Measurements from ENCODE around the gene SOST.
"Not testable (repeated sequence)": the region's sequence is repeated elsewhere in the genome, so short reads cannot be mapped to it uniquely, and the experiment has no call there.

Gene SOST

GRCh38 chr17:43758497-43759174 lies at the start of gene SOST:
TSS of gene SOST (minus strand) at chr17:43758791. CDS start at chr17:43758741, 50 bp downstream.
- DNase-seq, result no peak

GRCh38 chr17:43808076-43808475 lies 49.5 kb upstream of the SOST start:
- DNase-seq, result no peak

GRCh38 chr17:43805117-43805516 lies 46.5 kb upstream of the SOST start:
- DNase-seq, result no peak

GRCh38 chr17:43803758-43804157 lies 45.2 kb upstream of the SOST start:
- peak; percentile 41 for DNase-seq

GRCh38 chr17:43801844-43802243 lies 43.3 kb upstream of the SOST start:
- DNase-seq, result no peak

GRCh38 chr17:43800736-43801135 lies 42.1 kb upstream of the SOST start:
- no peak for DNase-seq

- DNase-seq, result no peak
Measured at GRCh38 chr17:43799047-43799446, 40.5 kb upstream of the SOST start.

- not testable (repeated sequence) for DNase-seq
Measured at GRCh38 chr17:43798024-43798423, 39.4 kb upstream of the SOST start.

- DNase-seq, result not testable (repeated sequence)
Measured at GRCh38 chr17:43792668-43793067, 34.1 kb upstream of the SOST start.

GRCh38 chr17:43791589-43791988 lies 33.0 kb upstream of the SOST start:
- peak; percentile 55 for DNase-seq

- DNase-seq, result no peak
Measured at GRCh38 chr17:43790311-43790940, 31.8 kb upstream of the SOST start.

GRCh38 chr17:43789482-43789881 lies 30.9 kb upstream of the SOST start:
- no peak for DNase-seq

- DNase-seq, result no peak
Measured at GRCh38 chr17:43788540-43788939, 29.9 kb upstream of the SOST start.

GRCh38 chr17:43787728-43788127 lies 29.1 kb upstream of the SOST start:
- no peak for DNase-seq

GRCh38 chr17:43784628-43785101 lies 26.1 kb upstream of the SOST start:
- DNase-seq, result peak; percentile 70

GRCh38 chr17:43784068-43784467 lies 25.5 kb upstream of the SOST start:
- DNase-seq, result peak; percentile 60

GRCh38 chr17:43782913-43783680 lies 24.5 kb upstream of the SOST start:
- DNase-seq, result no peak

- no peak for DNase-seq
Measured at GRCh38 chr17:43780135-43780534, 21.5 kb upstream of the SOST start, which contains the start of gene CFAP97D1. TSS of gene CFAP97D1 (plus strand) at chr17:43780435. CDS start at chr17:43780463, 28 bp downstream.

- DNase-seq, result no peak
Measured at GRCh38 chr17:43779145-43780125, 20.8 kb upstream of the SOST start.

- peak; percentile 91 for DNase-seq
Measured at GRCh38 chr17:43778337-43779144, 19.9 kb upstream of the SOST start, which contains the start of gene DUSP3. TSS of gene DUSP3 (minus strand) at chr17:43778977. CDS start at chr17:43778924, 53 bp downstream.
